IMR-90 (cell line): ENCODE measurements around the gene PSMB2. TPM values are rescaled to one million over a fixed set of nuclear protein-coding genes. Genes with fewer than 3 reads are reported as not detected.

Experiments
- ATAC-seq: fragments of 200-7000 bp; cut with Tn5 transposase; 2 replicates; pipeline ENCODE4 v1.9.1; 2020; ENCODE audit warnings: low read depth, mild to moderate bottlenecking, moderate library complexity
- BruUV-seq: library from RNA; stranded (reverse); fragments of 400-500 nt; replicated peaks from 2 replicates; lab custom pipeline; 2021; lab: Mats Ljungman, UMichigan
- CTCF ChIA-PET: fragments of 300-600 bp; formaldehyde crosslinking; extraction: SDS; loops from one replicate; lab custom pipeline; 2021; ENCODE audit warnings: antibody characterized with exemption; lab: Yijun Ruan, JAX
- POLR2A ChIA-PET: fragments of 300-600 bp; sonication (Branson Sonifier 250); formaldehyde crosslinking; loops from one replicate; lab custom pipeline; 2022; ENCODE audit warnings: antibody characterized with exemption; ENCODE audit not compliant: unreplicated experiment; lab: Charles Lee
- DNase-seq: peaks from one replicate; pipeline ENCODE4 v3.0.0; 2013
- H2AFZ ChIP-seq: replicated peaks from 2 replicates; pipeline ENCODE3; 2013; ENCODE audit warnings: low read length, mild to moderate bottlenecking; ENCODE audit not compliant: poor library complexity
- H2AK5ac ChIP-seq: 2 replicates; pipeline ENCODE4 v1.6.1; 2013; ENCODE audit warnings: low read depth, low read length, inconsistent platforms
- H2AK9ac ChIP-seq: replicated peaks from 2 replicates; pipeline ENCODE3; 2013; ENCODE audit warnings: mild to moderate bottlenecking, low read depth, low read length, moderate library complexity; ENCODE audit not compliant: poor library complexity
- H2BK120ac ChIP-seq: 2 replicates; pipeline ENCODE4 v1.6.1; 2013; ENCODE audit warnings: low read depth, low read length, inconsistent platforms
- H2BK15ac ChIP-seq: 3 replicates; pipeline ENCODE4 v1.6.1; 2013; ENCODE audit warnings: low read depth, low read length, inconsistent platforms
- H2BK20ac ChIP-seq: 2 replicates; pipeline ENCODE4 v1.6.1; 2013; ENCODE audit warnings: low read depth, mild to moderate bottlenecking, inconsistent platforms, low read length, moderate library complexity
- H2BK5ac ChIP-seq: 2 replicates; pipeline ENCODE4 v1.6.1; 2013; ENCODE audit warnings: mild to moderate bottlenecking, low read depth, low read length, inconsistent platforms; ENCODE audit not compliant: poor library complexity, severe bottlenecking
- H3K14ac ChIP-seq: replicated peaks from 2 replicates; pipeline ENCODE4 v1.6.1; 2013; ENCODE audit warnings: low read depth, low read length, inconsistent platforms
- H3K18ac ChIP-seq: 2 replicates; pipeline ENCODE4 v1.6.1; 2013; ENCODE audit warnings: low read depth, low read length, control low read depth
- H3K23ac ChIP-seq: 2 replicates; pipeline ENCODE4 v1.6.1; 2013; ENCODE audit warnings: low read depth, low read length, inconsistent platforms
- H3K27ac ChIP-seq: 2 replicates; pipeline ENCODE4 v1.5.1; 2013; ENCODE audit warnings: mild to moderate bottlenecking, control low read depth, low read length; ENCODE audit not compliant: insufficient read depth
- H3K27me3 ChIP-seq: 2 replicates; pipeline ENCODE4 v1.6.1; 2013; ENCODE audit warnings: low read length; ENCODE audit not compliant: control insufficient read depth, insufficient read depth
- H3K36me3 ChIP-seq: 2 replicates; pipeline ENCODE4 v1.6.1; 2013; ENCODE audit warnings: low read length, mixed read lengths; ENCODE audit not compliant: control insufficient read depth, insufficient read depth
- H3K4ac ChIP-seq: 2 replicates; pipeline ENCODE4 v1.6.1; 2013; ENCODE audit warnings: low read depth, low read length, inconsistent platforms
- H3K4me1 ChIP-seq: 2 replicates; pipeline ENCODE4 v1.6.1; 2013; ENCODE audit warnings: low read length, mixed read lengths; ENCODE audit not compliant: control insufficient read depth, insufficient read depth
- H3K4me2 ChIP-seq: 2 replicates; pipeline ENCODE4 v1.6.1; 2013; ENCODE audit warnings: low read depth, mild to moderate bottlenecking, control low read depth, low read length, moderate library complexity
- H3K4me3 ChIP-seq: 2 replicates; pipeline ENCODE4 v1.5.1; 2013; ENCODE audit warnings: low read depth, mild to moderate bottlenecking, control low read depth, low read length, moderate library complexity; ENCODE audit not compliant: insufficient read depth
- H3K56ac ChIP-seq: 2 replicates; pipeline ENCODE4 v1.6.1; 2013; ENCODE audit warnings: low read length, inconsistent platforms; ENCODE audit not compliant: insufficient read depth; ENCODE audit errors: extremely low read depth
- H3K79me1 ChIP-seq, 2 experiments: 2 replicates each; pipeline ENCODE4 v1.6.1; 2013; ENCODE audit warnings: low read length in 2 of 2, inconsistent platforms in 1 of 2, low read depth in 1 of 2
- H3K9ac ChIP-seq: 2 replicates; pipeline ENCODE4 v1.6.1; 2013; ENCODE audit warnings: low read depth, low read length, control low read depth
- H3K9me1 ChIP-seq: 2 replicates; pipeline ENCODE4 v1.6.1; 2013; ENCODE audit warnings: low read length, inconsistent platforms; ENCODE audit not compliant: insufficient read depth
- H3K9me3 ChIP-seq: 2 replicates; pipeline ENCODE4 v1.6.1; 2013; ENCODE audit warnings: low read length; ENCODE audit not compliant: control insufficient read depth, insufficient read depth
- H4K20me1 ChIP-seq: 2 replicates; pipeline ENCODE4 v1.6.1; 2013; ENCODE audit warnings: low read length, inconsistent platforms; ENCODE audit not compliant: insufficient read depth
- H4K5ac ChIP-seq: 2 replicates; pipeline ENCODE4 v1.6.1; 2013; ENCODE audit warnings: mild to moderate bottlenecking, low read depth, low read length, control low read depth
- H4K8ac ChIP-seq, 2 experiments: 2 replicates each; pipeline ENCODE4 v1.6.1; 2013; ENCODE audit warnings: low read depth in 2 of 2, low read length in 2 of 2, control low read depth in 1 of 2, inconsistent platforms in 1 of 2
- H4K91ac ChIP-seq: 2 replicates; pipeline ENCODE4 v1.6.1; 2013; ENCODE audit warnings: low read depth, low read length, inconsistent platforms; ENCODE audit not compliant: insufficient read depth
- BHLHE40 ChIP-seq: fragments of 150-350 bp; IDR thresholded peaks from 2 replicates; pipeline ENCODE4 v1.6.1; 2016; ENCODE audit warnings: mild to moderate bottlenecking, low read depth, low read length
- CEBPB ChIP-seq: IDR thresholded peaks from 2 replicates; pipeline ENCODE4 v1.6.1; 2012; ENCODE audit warnings: low read depth, low read length, improper control_type of control experiment
- CHD1 ChIP-seq: IDR thresholded peaks from 2 replicates; pipeline ENCODE4 v1.6.1; 2012; ENCODE audit warnings: low read depth, low read length, improper control_type of control experiment
- FOS ChIP-seq: fragments of 150-350 bp; IDR thresholded peaks from 2 replicates; pipeline ENCODE4 v1.6.1; 2016; ENCODE audit warnings: low read depth, low read length
- MAZ ChIP-seq: IDR thresholded peaks from 2 replicates; pipeline ENCODE4 v1.6.1; 2012; ENCODE audit warnings: low read depth, mild to moderate bottlenecking, low read length, improper control_type of control experiment, moderate library complexity, borderline replicate concordance
- MXI1 ChIP-seq: IDR thresholded peaks from 2 replicates; pipeline ENCODE4 v1.6.1; 2012; ENCODE audit warnings: low read depth, mild to moderate bottlenecking, low read length, moderate library complexity, borderline replicate concordance
- NFE2L2 ChIP-seq: fragments of 150-350 bp; IDR thresholded peaks from 2 replicates; pipeline ENCODE4 v1.6.1; 2016; ENCODE audit warnings: low read depth, mild to moderate bottlenecking, low read length
- POLR2A ChIP-seq: IDR thresholded peaks from 2 replicates; pipeline ENCODE4 v1.6.1; 2012; ENCODE audit warnings: mild to moderate bottlenecking, low read depth, low read length
- RAD21 ChIP-seq: IDR thresholded peaks from 2 replicates; pipeline ENCODE4 v1.6.1; 2012; ENCODE audit warnings: low read length, improper control_type of control experiment
- RCOR1 ChIP-seq: IDR thresholded peaks from 2 replicates; pipeline ENCODE4 v1.6.1; 2012; ENCODE audit warnings: mild to moderate bottlenecking, low read length, improper control_type of control experiment; ENCODE audit not compliant: insufficient replicate concordance
- RFX5 ChIP-seq: IDR thresholded peaks from 2 replicates; pipeline ENCODE4 v1.8.0; 2012; ENCODE audit warnings: low read depth, mild to moderate bottlenecking, low read length, moderate library complexity
- SMC3 ChIP-seq: fragments of 150-350 bp; IDR thresholded peaks from 2 replicates; pipeline ENCODE4 v1.6.1; 2016; ENCODE audit warnings: low read depth, mild to moderate bottlenecking, antibody characterized with exemption, low read length, moderate library complexity
- WGBS, 2 experiments: methylation state at CpG; one replicate each; pipeline versions ENCODE4 v1.1.5 to v1.1.7; 2013; ENCODE audit warnings: missing lambda C conversion rate in 2 of 2; ENCODE audit not compliant: insufficient read length in 1 of 2; ENCODE audit errors: extremely low coverage in 2 of 2; 5-methylcytosine and 5-hydroxymethylcytosine counted together
- dilution Hi-C: fragments of 300-500 bp; cut with HindIII; formaldehyde crosslinking; loops from one replicate; pipeline ENCODE4 v1.14.3; 2018; ENCODE audit warnings: low sequenced_read_pairs; ENCODE audit not compliant: unreplicated experiment
- in situ Hi-C: fragments of 300-500 bp; cut with MboI; formaldehyde crosslinking; loops from 3 replicates; pipeline ENCODE4 v1.14.3; 2019; ENCODE audit warnings: low sequenced_read_pairs, inconsistent platforms, mixed read lengths
- intact Hi-C: fragments of 100-400 bp; cut with micrococcal nuclease; formaldehyde crosslinking; loops from 2 replicates; pipeline ENCODE4 v1.10.0; 2022
- polyA plus RNA-seq, 3 experiments: library from polyadenylated mRNA; depleted of rRNA; stranded (reverse); fragments of >200 nt; gene quantifications; 2 replicates each; pipeline ENCODE4 v1.2.3, GENCODE V29; 2012; ENCODE audit warnings: low replicate concordance in 1 of 3
- total RNA-seq: library from RNA; depleted of rRNA; stranded (reverse); fragments of >200 nt; gene quantifications from 2 replicates; pipeline ENCODE4 v1.2.3, GENCODE V29; 2012
- TF ChIP-seq, protein P1 (sequence below): fragments of 150-350 bp; IDR thresholded peaks from 2 replicates; pipeline ENCODE4 v1.6.1; 2017; ENCODE audit warnings: mild to moderate bottlenecking, antibody characterized with exemption, low read length, low read depth
- TF ChIP-seq, protein P2 (sequence below): fragments of 150-350 bp; IDR thresholded peaks from 2 replicates; pipeline ENCODE4 v1.6.1; 2016; ENCODE audit warnings: low read depth, mild to moderate bottlenecking, low read length, moderate library complexity, borderline replicate concordance
- TF ChIP-seq, protein P3 (sequence below): conservative IDR thresholded peaks from 2 replicates; pipeline ENCODE4 v1.5.1; 2012; ENCODE audit warnings: mild to moderate bottlenecking, low read depth, low read length, improper control_type of control experiment

The PSMB2 gene
- total and polyA plus RNA-seq, 2 of the 4 experiments (the other 2 are of a cell fraction) = 23.8 to 86.2 TPM

DNA sequence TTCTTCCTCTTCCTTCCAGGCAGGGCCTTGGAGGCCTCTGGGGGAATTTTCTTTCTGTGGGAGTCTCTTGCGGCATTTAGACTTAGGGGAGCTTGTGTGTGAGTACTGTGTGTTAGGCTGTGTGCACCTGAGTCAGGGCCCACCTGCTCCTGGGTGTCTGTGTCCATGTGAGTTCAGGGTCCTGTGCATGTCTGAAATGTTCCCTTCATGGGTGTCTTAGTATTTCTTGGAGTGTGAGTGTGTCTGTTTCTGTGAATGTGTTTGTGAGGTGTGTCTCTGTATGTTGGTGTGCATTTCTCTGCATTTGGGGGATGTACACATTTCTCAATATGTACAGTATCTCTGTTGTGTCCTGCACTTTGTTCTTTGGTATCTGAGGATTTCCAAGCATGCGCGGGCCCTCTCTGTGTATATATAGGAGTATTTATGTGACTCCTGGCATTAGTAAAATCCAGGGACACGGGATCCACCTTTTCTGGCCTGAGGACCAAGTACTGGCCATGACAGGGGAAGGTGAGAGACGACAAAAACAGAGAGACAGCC lies 65.8 kb downstream of the PSMB2 start:
- H2AK5ac ChIP-seq = no peak overlapping the region
- no peaks in the 10 kb centered on the region for H3K9me3 ChIP-seq
- CTCF ChIA-PET = interaction anchor here (0.8 kb wide), 1 partner anchor 140 kb away, joined by 3 read pairs; no protein-coding TSS in a partner anchor
- POLR2A ChIA-PET = no interaction called here
- WGBS, 2 experiments = 80% methylated on average over 2 of the region's 5 CpGs; no CpG with 5 or more reads in 1 of the 2 experiments
- no peak overlapping the region for H3K14ac ChIP-seq
- in situ Hi-C loops = no loop called here
- H3K4me1 ChIP-seq = peaks cover 1% of the 10 kb centered on the region; the same call in 1 of the 2 replicates
- no peak overlapping the region for H3K4ac ChIP-seq
- H4K5ac ChIP-seq = no peak overlapping the region
- intact Hi-C loops = no loop called here
- no peak overlapping the region for H3K23ac ChIP-seq
- no peak overlapping the region for H3K18ac ChIP-seq
- DNase-seq = no peak
- H4K8ac ChIP-seq = no peak overlapping the region
- H4K20me1 ChIP-seq = no peaks in the 10 kb centered on the region
- BruUV-seq = no TSS peak
- H2BK20ac ChIP-seq = no peak overlapping the region
- no peak overlapping the region for H2AFZ ChIP-seq
- H3K9ac ChIP-seq = no peak overlapping the region
- H3K9me1 ChIP-seq = no peaks in the 10 kb centered on the region
- no peak overlapping the region for H2BK120ac ChIP-seq
- H3K4me2 ChIP-seq = no peak overlapping the region
- no peak overlapping the region for H2BK5ac ChIP-seq
- no peak overlapping the region for H2AK9ac ChIP-seq
- no peak overlapping the region for H3K56ac ChIP-seq
- no peaks in the 10 kb centered on the region for H3K79me1 ChIP-seq
- no peak overlapping the region for H3K4me3 ChIP-seq
- no peak overlapping the region for H3K27ac ChIP-seq
- dilution Hi-C loops = no loop called here
- ATAC-seq = no peak
- peaks cover 51% of the 10 kb centered on the region for H3K27me3 ChIP-seq
- H3K36me3 ChIP-seq = no peaks in the 10 kb centered on the region
- TF ChIP-seq NFE2L2 = no peak
- TF ChIP-seq, protein P1, sequence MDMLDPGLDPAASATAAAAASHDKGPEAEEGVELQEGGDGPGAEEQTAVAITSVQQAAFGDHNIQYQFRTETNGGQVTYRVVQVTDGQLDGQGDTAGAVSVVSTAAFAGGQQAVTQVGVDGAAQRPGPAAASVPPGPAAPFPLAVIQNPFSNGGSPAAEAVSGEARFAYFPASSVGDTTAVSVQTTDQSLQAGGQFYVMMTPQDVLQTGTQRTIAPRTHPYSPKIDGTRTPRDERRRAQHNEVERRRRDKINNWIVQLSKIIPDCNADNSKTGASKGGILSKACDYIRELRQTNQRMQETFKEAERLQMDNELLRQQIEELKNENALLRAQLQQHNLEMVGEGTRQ = no peak
- TF ChIP-seq MAZ = no peak
- TF ChIP-seq MXI1 = no peak
- no peak for TF ChIP-seq RCOR1
- TF ChIP-seq RFX5 = no peak
- no peak for TF ChIP-seq POLR2A
- TF ChIP-seq CEBPB = no peak
- TF ChIP-seq, protein P2, sequence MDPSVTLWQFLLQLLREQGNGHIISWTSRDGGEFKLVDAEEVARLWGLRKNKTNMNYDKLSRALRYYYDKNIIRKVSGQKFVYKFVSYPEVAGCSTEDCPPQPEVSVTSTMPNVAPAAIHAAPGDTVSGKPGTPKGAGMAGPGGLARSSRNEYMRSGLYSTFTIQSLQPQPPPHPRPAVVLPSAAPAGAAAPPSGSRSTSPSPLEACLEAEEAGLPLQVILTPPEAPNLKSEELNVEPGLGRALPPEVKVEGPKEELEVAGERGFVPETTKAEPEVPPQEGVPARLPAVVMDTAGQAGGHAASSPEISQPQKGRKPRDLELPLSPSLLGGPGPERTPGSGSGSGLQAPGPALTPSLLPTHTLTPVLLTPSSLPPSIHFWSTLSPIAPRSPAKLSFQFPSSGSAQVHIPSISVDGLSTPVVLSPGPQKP = no peak
- TF ChIP-seq RAD21 = no peak
- TF ChIP-seq CHD1 = no peak
- no peak for TF ChIP-seq FOS
- TF ChIP-seq BHLHE40 = no peak
- TF ChIP-seq SMC3 = no peak
- TF ChIP-seq, protein P3, sequence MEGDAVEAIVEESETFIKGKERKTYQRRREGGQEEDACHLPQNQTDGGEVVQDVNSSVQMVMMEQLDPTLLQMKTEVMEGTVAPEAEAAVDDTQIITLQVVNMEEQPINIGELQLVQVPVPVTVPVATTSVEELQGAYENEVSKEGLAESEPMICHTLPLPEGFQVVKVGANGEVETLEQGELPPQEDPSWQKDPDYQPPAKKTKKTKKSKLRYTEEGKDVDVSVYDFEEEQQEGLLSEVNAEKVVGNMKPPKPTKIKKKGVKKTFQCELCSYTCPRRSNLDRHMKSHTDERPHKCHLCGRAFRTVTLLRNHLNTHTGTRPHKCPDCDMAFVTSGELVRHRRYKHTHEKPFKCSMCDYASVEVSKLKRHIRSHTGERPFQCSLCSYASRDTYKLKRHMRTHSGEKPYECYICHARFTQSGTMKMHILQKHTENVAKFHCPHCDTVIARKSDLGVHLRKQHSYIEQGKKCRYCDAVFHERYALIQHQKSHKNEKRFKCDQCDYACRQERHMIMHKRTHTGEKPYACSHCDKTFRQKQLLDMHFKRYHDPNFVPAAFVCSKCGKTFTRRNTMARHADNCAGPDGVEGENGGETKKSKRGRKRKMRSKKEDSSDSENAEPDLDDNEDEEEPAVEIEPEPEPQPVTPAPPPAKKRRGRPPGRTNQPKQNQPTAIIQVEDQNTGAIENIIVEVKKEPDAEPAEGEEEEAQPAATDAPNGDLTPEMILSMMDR = no peak
- no peak overlapping the region for H2BK15ac ChIP-seq
- no peak overlapping the region for H4K91ac ChIP-seq
